ENCODE data around the gene FAM163A.
"Not testable (repeated sequence)": the region's sequence is repeated elsewhere in the genome, so short reads cannot be mapped to it uniquely, and the experiment has no call there.

Gene FAM163A

GRCh38 chr1:179855831-179856230, 112.7 kb downstream of the FAM163A start:
- not testable (repeated sequence) for DNase-seq (ENCODE audit: low read depth)

- no peak for DNase-seq (ENCODE audit: low read depth)
Measured at GRCh38 chr1:179856296-179856695, 113.2 kb downstream of the FAM163A start.

GRCh38 chr1:179857009-179857408, 113.9 kb downstream of the FAM163A start:
- no peak for DNase-seq (ENCODE audit: low read depth)

- no peak for DNase-seq (ENCODE audit: low read depth)
Measured at GRCh38 chr1:179860652-179861051, 117.6 kb downstream of the FAM163A start.

- no peak for DNase-seq (ENCODE audit: low read depth)
Measured at GRCh38 chr1:179865377-179865776, 122.3 kb downstream of the FAM163A start.

All from activated T-cell treated with anti-CD3 and anti-CD28 coated beads for 24 hours (primary cell).